GM18520 (cell line): ENCODE measurements around the gene BRME1.

Experiments used
- ATAC-seq: cut with Tn5 transposase; IDR thresholded peaks from one replicate; pipeline ENCODE4 v1.9.1; 2021; ENCODE audit not compliant: unreplicated experiment

The BRME1 gene

DNA sequence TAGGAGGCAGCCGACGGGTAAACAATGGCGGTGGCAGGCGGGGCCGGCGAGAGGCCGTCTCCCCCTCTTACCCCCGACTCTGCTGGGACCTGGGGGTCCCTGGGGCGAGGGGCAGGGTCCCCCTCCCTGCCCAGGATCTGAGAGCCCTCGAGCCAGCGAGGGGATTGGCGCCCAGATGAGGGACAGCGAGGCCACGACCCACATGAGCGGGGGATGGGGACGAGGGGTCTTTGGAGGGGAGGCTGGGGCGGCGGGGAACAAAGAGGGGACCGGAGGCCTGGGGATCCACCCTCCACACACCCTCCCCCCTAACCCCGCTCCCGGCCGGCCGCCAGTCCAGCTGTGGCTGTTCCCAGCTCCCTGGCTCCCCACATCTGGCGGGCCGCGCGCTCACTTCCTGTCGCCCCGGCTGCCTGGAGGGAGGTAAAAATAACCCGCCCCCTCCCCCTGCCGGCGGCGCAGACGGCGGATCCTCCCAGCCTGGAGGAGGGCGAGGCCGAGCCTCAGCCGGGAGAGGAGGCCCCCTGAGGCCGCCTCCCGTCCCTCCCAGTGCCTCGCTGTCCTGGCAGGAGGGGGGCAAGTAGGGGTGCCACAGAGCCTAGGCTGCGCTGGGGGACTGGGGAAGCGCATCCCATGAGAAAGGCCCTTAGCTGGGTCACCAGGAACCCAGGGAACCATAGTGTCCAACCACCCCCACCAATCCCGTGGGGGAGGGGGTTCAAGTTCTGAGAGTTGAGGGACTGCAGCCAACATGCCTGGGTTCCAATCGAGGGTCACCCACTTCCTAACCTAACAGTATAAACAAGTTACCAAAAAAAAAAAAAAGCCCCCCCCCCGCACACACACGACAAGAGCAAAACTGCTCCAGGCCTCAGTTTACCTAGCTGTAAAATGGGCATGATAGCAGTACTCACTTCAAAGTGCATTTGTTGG lies 58.2 kb downstream of the BRME1 start:
- peak; percentile 1 for ATAC-seq

- peak; percentile 41 for ATAC-seq
Observed at GRCh38 chr19:13846557-13847406, 59.1 kb downstream of the BRME1 start.

DNA sequence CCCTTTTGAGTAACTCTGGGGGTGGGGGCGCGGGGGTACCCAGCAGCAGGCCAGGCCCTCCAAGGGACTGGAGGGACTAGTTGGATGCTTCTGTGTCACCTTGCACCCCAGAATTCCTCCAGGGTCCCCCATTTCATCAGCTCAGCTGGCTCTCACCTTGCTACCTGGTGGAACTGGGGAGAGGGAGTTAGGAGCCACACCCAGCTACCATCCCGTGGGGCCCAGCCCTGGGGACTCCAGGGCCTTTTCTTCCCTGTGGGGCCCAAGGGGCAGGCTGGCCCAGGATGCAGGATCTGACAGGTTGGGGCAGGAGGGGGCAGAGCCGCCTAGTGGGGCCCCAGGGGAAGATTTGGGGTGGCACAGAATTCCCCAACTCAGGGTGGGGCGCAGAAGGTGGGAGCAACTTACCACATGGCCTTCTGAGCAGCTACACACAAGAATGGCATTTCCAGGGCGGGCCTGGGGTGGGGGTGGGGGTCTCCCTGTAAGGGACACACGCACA lies 61.7 kb downstream of the BRME1 start:
- no peak for ATAC-seq

DNA sequence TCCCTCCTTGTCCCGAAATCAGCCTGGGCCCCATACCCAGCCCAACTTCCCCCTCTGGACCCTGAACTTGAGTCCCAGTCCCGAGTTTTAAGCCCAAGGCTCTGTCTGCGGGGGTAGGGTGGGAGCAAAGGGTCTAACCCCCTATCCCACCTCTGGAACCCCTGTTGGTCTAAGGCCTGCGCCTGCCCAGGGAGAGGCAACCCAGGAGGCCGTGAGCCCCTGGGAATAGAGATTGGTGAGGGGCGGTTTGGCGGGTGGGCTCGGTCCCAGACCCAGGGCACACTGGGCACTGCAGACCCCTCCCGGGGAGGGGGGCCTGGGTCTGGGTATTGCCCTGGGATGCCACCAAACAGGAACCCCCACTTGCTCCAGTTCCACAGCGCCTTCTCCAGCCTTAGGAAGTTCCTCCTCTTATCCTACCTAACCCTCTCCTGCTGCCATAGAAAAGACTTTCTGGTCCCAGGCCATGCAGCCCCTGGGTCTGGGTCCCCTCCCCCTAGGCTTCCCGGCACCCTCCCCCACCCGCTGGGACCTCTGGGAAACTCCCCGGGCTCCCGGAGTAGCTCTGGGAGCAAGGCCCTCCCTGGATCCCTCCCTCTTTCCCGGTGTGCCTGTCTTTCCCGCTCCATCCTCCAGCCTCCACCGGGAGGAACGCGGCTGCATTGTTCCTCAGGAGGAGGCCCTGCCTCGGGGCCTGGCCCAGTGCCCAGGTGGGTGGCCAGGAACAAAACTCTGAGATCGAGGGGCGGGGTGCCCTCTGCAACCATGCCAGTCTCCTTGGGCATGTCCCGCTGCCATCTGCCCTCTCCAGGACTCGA lies 62.6 kb downstream of the BRME1 start:
- ATAC-seq = no peak

GRCh38 chr19:13842291-13843103 lies 63.4 kb downstream of the BRME1 start:
- ATAC-seq = no peak

GRCh38 chr19:13841962-13842290 lies 64.0 kb downstream of the BRME1 start:
- no peak for ATAC-seq

- ATAC-seq = no peak
Observed at GRCh38 chr19:13841086-13841961, 64.6 kb downstream of the BRME1 start.

DNA sequence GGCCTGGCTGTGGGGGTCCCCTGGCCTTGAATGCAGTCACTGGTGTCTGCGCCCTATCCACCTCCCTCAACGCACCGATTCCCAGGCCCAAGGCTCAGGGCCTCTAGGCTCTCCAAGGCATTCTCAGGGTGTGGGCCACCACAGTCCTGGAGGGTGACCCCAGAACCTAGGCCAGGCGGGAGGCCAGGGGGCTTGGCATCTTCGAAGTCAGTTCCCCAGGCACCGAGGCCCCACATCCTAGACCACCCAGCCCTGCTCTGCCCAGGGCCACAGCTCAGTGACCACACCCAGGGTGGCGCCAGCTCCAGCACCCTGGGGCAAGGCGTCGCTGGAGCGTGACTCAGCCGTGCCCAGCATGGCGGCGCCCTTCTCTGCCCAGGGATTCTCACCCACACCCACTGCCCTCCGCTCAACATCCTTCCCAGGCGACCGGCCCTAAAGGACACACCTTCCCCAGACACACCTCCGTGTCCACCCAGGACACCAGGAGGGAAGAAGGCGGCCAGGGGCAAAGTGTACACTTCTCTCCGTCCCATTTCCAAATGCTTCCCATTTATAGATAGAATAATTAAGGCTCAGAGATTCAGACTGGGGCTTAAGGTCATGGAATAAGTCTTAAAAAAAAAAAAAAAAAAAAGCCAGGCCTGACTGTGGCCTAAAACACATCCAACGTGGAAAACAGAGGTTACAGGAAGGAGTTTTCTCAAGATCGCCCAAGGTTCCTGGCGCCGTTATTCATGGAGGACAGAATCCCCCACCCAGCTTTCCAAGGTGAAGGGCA lies 65.4 kb downstream of the BRME1 start:
- no peak for ATAC-seq

DNA sequence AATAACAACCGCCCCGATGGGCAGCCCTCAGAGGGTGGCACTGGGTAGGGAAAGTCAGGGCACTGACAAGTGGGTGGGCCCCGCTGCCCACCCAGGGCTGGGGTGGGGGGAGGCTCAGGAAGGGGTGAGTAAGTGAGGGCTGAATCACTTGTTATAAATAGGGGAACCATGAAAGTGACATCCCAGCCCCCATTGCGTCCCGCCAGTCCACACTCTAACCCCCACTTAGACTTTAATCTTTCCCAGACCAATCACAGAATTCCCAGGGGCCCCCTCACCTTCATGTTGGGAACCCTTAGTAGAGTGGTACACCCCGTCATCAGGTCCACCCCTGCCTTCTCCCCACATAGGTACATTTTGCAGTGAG lies 66.0 kb downstream of the BRME1 start:
- no peak for ATAC-seq

- peak; percentile 21 for ATAC-seq
Observed at GRCh38 chr19:13839130-13839937, 66.6 kb downstream of the BRME1 start.

DNA sequence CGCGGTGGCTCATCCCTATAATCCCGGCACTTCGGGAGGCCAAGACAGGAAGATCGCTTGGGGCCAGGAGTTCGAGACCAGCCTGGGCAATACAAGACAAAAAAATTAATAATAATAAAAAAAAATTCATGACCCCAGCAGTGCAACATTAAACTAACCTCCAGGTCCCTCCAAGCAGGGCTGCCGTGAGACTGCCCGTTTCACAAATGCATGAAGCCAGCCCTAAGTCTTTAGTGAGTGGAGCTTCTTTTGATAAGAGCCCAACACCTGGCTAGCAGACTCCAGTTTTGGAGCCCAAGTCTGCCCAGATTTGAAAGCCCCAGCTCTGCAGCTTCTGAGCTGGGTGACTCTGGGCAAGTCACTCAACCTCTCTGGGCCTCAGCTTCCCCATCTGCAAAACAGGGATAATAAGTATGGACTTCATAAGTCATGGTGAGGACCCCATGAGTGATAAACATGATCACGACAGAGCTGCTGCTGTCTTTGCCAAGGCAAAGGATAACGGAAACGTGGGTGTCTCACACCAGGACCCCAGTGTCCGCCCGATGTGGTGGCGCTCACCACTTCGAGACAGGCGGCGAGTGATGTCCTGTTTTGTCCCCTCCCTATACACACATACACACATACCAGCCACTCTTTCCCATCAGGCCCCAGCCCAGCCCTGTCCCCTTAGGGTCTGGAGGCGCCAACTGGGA lies 67.3 kb downstream of the BRME1 start:
- ATAC-seq = no peak

DNA sequence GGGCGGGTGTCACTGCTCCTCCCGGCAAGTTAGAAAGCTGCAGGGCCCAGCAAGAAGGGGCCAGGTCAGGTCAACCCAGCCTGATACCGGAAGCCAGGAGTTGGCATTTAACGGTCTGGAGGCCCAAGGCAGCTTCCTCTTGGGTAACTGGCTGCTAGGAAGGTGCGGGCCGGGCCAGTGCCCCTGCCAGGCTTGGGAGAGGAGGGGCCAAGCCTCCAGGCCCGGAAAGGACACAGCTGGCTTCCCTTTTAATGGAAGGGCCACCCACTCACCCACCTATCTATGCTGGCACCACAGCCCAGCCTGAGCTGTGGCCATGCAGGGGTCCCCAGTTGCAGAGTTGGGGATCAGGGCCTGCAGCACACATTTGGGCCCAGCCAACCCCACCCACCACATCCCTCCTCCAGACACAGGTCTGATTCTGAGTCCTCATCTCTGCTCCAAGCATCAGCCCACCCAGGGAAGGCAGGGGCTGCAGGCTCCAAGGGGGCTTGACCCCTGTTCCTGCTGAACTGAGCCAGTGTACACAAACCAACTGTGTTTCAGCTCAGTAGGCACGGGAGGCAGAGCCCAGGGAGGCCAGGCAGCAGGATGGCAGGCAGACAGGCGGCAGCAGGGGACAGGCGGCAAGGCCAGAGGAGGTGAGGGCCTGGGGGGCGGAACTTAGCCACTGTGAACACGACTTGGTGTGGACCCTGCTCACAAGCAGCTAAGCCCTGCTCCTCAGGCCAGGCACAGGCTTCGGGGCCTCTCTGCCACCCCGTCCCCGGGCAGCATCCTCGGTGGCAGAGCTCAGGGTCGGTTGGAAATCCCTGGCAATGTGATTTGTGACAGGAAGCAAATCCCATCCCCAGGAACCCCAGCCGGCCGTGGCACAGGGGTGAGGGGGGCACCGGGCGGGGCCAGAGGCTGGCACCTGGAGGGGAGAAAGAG lies 69.9 kb downstream of the BRME1 start:
- no peak for ATAC-seq

DNA sequence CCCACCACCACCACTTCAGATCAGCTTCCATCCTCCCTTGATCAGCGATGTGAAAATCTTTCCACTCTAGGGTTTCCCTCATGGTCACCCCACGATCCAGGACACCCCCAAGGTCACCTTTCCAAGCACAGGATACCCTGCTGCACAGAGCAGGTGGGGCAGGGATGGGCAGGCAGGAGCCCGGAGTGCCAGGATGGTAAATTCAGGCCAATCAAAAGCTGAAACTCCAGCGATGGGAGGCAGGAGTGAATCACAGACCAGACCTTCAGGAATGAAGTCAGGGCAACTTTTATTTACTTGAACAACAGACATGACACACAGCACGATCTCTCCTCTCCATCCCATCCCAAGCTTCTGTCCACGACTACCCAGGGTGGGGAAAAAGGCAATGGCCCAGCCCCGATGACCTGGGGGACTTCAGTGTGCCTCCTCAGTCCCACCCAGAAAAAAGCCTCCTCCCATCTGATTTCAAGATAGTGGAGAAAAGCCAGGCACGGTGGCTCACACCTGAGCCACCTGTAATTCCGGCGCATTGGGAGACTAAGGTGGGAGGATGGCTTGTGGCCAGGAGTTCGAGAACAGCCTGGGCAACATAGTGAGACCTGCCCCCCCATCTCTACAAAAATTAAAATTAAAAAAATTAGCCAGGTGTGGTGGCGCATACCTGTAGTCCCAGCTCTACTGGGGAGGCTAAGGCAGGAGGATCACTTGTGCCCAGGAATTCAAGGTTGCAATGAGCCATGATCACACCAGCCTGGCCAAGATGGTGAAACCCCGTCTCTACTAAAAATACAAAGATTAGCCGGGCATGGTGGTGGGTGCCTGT lies 71.5 kb downstream of the BRME1 start:
- ATAC-seq = no peak

- ATAC-seq = peak; percentile 62
Observed at GRCh38 chr19:13833330-13834243, 72.3 kb downstream of the BRME1 start.
